Measurements from ENCODE around the gene GTPBP3. TPM values are rescaled to one million over a fixed set of nuclear protein-coding genes. Genes with fewer than 3 reads are reported as not detected.
A peak's percentile ranks its signal among the peaks of the same experiment; 100 is the strongest.

GTPBP3 gene
- total and polyA plus RNA-seq, 2 of the 13 experiments (the other 11 are each of a cell fraction or from before 2014, with no cell fraction given): 17.5 to 30.0 TPM

DNA sequence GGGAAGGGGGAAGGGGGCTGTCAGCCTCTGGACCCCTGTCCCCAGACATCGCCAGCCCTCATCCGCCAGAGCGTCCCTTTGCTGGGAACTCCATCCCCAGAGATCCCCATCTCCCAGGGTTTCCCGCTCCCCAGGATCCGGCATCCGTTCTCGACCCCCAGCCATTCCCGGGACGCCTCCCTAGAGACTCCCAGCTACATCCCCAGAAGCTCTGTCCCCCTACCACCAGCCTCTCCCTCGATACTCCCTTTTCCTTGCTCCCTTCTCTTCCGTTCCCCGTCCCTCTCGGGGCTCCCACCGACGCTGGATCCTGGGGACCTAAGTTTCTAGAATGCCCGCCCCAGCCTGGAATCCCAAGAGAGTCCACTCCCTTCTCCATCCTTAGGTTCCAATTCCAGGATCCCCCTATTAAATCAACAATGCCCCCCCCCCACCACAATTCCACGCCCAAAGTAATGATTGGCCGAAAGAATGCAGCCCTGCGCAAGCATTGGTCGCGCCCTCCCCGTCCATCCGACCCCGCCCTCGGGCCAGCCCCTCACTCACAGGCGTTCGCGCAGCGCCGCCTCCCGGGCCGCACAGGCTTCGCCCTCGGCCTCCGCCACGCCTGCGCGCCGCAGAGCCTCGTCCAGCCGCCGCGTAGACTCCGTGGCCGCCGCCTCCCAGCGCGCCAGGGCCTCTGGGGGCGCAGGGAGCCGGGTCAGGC lies 53.5 kb downstream of the GTPBP3 start (continued):
- TF ChIP-seq ZNF780A (CRISPR knock-in tag; IDR thresholded peaks at IDR 0.05): no peak
- no peak for TF ChIP-seq HNF4A (CRISPR knock-in tag; IDR thresholded peaks at IDR 0.05)
- no peak for TF ChIP-seq ZNF546 (CRISPR knock-in tag; conservative IDR thresholded peaks at IDR 0.05)
- TF ChIP-seq MAZ (IDR thresholded peaks at IDR 0.05; ENCODE audit: borderline replicate concordance, low read depth, low read length): peak; percentile 86
- TF ChIP-seq MAZ (CRISPR knock-in tag; IDR thresholded peaks at IDR 0.05; ENCODE audit: low read depth): peak; percentile 66
- TF ChIP-seq JUND (CRISPR knock-in tag; IDR thresholded peaks at IDR 0.05): no peak
- no peak for TF ChIP-seq ZNF775 (CRISPR knock-in tag; IDR thresholded peaks at IDR 0.05; ENCODE audit: borderline replicate concordance)
- peak; percentile 15; the same call in 1 of the 2 replicates for TF ChIP-seq MED1 (CRISPR knock-in tag; IDR thresholded peaks at IDR 0.05)
- TF ChIP-seq ZNF318 (CRISPR knock-in tag; IDR thresholded peaks at IDR 0.05): no peak
- TF ChIP-seq TAF1 (CRISPR knock-in tag; IDR thresholded peaks at IDR 0.05): 0 out of 2 replicates have a peak, but pooled peaks have one; percentile 13
- TF ChIP-seq ZSCAN29 (CRISPR knock-in tag; conservative IDR thresholded peaks at IDR 0.05): peak; percentile 61; the same call in 1 of the 2 replicates
- TF ChIP-seq PRMT3 (CRISPR knock-in tag; IDR thresholded peaks at IDR 0.05; ENCODE audit: borderline replicate concordance, low read depth): no peak
- TF ChIP-seq NCOA1 (CRISPR knock-in tag; IDR thresholded peaks at IDR 0.05): no peak
- no peak for TF ChIP-seq TBP (CRISPR knock-in tag; IDR thresholded peaks at IDR 0.05)
- TF ChIP-seq NFIB (CRISPR knock-in tag; IDR thresholded peaks at IDR 0.05; ENCODE audit: borderline replicate concordance): no peak
- TF ChIP-seq ZFP90 (CRISPR knock-in tag; IDR thresholded peaks at IDR 0.05; ENCODE audit: borderline replicate concordance): no peak; the same call in 1 of the 2 replicates
- no peak for TF ChIP-seq RARA (CRISPR knock-in tag; IDR thresholded peaks at IDR 0.05)
- no peak for TF ChIP-seq TCF7L2 (IDR thresholded peaks at IDR 0.05; ENCODE audit: low read depth, low read length)
- TF ChIP-seq ZXDC (CRISPR knock-in tag; IDR thresholded peaks at IDR 0.05): no peak
- 0 out of 2 replicates have a peak, but pooled peaks have one; percentile 54 for TF ChIP-seq DNMT1 (CRISPR knock-in tag; IDR thresholded peaks at IDR 0.05)
